Coronary artery (tissue), 2 donors: ENCODE measurements around the gene GIT1.

ENCODE experiments used
- DNase-seq: peaks from one replicate; pipeline ENCODE4 v3.0.0-alpha.2; 2017; ENCODE audit warnings: low spot score
- H3K27ac ChIP-seq, 2 donors: fragments of 200-600 bp; sonication (generic); one replicate each; pipeline ENCODE4 v1.5.1; 2016 to 2019
- H3K4me3 ChIP-seq: fragments of 200-600 bp; sonication (generic); 2 replicates; pipeline ENCODE4 v1.5.1; 2016; ENCODE audit warnings: mild to moderate bottlenecking, moderate library complexity
- TF ChIP-seq, protein P1 (sequence below): fragments of 200-600 bp; sonication (generic); IDR thresholded peaks from one replicate; pipeline ENCODE4 v1.5.1; 2019; ENCODE audit warnings: antibody characterized with exemption

GIT1 gene

DNA sequence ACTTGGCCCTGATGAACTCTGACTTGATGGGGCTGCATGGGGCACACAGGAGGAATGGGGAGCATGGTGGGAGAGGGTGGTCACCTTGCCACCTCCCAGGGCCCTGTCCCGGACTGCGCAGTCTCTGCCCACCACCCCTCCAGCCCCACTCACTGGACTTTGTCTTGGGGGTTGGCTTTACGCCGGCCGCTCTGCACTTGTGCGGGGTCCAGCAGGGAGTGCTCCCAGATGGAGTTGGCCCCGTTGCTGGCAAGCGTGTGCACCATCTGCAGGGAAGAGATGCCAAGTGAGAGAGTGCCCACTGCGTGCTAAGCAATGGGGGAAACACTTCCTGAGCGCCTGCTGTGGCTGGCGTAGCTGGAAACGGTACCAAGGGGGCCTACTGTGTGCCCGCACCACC lies 6.7 kb downstream of the GIT1 start:
- TF ChIP-seq, protein P1, sequence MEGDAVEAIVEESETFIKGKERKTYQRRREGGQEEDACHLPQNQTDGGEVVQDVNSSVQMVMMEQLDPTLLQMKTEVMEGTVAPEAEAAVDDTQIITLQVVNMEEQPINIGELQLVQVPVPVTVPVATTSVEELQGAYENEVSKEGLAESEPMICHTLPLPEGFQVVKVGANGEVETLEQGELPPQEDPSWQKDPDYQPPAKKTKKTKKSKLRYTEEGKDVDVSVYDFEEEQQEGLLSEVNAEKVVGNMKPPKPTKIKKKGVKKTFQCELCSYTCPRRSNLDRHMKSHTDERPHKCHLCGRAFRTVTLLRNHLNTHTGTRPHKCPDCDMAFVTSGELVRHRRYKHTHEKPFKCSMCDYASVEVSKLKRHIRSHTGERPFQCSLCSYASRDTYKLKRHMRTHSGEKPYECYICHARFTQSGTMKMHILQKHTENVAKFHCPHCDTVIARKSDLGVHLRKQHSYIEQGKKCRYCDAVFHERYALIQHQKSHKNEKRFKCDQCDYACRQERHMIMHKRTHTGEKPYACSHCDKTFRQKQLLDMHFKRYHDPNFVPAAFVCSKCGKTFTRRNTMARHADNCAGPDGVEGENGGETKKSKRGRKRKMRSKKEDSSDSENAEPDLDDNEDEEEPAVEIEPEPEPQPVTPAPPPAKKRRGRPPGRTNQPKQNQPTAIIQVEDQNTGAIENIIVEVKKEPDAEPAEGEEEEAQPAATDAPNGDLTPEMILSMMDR, result no peak
- Histone ChIP-seq H3K4me3 (no peak overlapping the region), H3K27ac (no peak overlapping the region)
- no peak for DNase-seq

DNA sequence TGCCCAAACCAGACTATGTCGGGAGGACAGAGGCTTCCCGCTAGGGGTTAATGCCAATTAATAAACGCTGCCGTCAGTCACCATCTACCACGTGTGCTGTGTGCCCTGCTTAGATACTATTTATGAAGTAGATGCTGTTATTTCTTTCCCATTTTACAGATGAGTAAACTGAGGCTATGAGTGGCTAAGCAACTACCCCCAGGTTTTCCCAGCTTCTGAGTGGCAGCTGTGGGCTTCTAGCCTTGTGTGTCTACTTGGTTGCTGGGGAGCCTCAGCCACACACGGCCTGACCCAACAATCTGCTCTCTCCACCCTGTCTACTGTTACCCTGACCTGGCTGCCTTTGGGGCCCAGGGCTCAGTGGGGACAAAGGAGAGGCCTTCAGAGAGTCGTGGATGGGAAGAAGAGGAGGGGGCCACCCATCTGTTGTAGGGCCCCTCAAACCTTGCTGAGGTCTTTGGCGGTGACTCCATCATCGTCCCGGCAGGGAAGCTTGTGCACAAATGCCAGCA lies 7.1 kb downstream of the GIT1 start:
- Histone ChIP-seq H3K4me3 (no peak overlapping the region), H3K27ac (no peak overlapping the region)
- TF ChIP-seq, protein P1, result no peak
- no peak for DNase-seq

DNA sequence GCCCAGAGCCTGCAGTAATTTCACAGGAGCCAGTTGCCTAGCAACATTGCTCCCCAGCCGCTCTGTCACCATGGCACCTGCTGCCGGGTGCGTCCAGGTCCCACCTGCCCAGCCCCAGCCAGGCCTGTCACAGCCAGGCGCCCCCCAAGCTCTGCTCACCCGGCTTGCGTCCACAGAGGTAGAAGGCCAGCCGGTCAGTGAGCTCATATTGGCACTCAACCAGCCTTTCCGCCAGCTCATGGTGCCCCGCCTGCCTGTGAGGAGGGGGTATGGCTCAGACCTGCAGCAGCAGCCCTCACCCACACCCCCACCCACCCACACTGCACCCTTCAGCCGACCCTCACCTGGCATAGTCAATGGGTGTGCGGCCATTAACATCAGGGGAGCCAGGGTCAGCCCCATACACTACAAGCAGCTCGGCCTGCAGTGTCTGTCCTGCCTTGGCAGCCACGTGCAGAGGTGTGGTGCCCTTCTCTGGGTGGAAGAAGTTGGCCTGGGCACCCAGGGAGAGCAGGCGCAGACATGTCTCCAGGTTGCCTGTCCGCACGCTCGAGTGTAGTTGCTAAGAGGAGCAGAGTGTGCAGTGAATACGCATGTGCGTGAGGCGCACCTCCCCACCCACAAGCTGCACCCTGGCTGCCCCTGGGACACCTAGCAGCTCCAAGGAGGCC lies 7.7 kb downstream of the GIT1 start:
- TF ChIP-seq, protein P1, result no peak
- H3K4me3 ChIP-seq, result no peak overlapping the region
- DNase-seq, result no peak
- no peak overlapping the region for H3K27ac ChIP-seq

DNA sequence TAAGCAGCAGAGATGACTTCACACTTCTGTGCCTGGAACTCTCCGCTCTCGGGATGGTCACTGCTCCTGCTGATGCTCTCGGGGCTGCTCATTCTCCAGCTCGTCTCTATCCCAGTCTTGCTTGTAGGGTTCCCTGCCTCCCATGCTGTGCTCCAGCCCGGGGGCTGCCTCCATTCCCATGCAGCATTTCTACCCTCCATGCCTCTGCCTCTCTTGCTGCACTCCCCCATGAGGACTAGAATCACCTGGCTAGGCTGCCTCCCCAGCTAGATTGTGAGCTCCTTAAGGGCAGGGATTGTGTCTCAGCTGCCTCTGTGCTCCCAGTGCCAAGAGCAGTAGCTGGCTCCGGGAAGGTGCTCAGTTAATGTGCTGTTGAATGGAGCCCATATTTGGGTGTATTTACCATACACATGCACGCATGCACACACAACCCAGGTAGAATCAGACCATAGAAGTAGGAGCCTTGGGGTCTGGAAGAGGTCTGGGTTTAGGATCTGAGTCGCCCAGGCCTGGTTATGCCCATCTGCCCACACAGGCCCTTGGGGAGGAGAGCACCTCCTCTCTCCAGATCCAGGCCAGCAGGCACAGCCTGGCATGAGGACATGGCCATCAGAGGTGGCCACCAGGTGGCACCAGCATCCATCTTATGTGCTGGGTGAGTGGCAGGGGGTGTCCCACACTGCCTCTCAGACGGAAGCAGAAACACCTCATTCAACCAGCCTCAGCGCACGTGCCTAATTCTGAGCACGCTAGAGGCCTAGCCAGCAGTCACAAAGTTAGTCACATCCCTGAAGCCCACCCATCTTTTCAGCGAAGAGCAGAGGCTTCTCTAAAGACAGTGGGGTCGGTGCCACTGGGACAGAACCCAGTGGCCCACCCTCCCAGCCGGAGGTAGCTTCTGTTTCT lies 9.3 kb downstream of the GIT1 start:
- Histone ChIP-seq H3K27ac (no peak overlapping the region), H3K4me3 (no peak overlapping the region)
- TF ChIP-seq, protein P1, result peak; percentile 60
- DNase-seq, result no peak

DNA sequence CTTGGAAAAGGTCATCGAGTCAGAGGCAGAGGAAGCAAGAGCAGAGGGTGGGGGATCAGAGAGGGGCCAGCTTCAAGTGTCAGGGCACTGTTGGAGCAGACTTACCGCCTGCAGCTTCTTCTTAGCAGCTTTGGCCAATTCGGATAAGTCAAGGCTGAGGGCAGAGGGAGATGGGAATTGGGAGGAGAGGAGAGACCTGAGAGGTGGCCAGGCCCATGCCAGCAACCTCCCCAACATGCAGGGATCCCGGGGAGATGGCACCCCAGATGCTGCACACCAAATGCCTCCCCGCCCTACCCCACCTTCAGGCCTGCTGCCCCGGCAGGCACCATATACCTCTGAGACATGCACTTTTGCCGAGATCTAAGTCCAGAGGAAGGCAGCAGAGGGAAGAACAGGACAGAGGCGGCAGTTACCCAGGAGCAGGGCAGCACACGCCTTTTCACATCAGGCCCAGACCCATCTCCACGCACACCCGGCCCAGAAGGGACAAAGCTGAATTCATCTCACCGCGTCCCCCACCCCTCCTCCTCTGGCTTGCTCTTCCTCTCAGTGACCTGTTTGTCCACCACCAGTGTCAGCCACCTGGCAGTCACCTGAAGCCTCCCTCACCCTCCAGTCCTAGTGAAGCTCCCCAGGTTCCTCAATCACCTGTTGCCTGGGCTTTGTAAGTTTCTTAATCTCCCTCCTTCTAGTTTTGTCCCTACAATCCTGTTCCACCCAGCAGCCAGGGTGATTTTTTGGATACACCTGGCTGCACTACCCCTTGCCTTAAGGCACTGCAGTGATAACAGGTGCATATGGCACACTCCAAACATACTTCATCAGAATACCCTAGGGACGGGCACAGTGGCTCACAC lies 10.6 kb downstream of the GIT1 start:
- TF ChIP-seq, protein P1, result no peak

DNA sequence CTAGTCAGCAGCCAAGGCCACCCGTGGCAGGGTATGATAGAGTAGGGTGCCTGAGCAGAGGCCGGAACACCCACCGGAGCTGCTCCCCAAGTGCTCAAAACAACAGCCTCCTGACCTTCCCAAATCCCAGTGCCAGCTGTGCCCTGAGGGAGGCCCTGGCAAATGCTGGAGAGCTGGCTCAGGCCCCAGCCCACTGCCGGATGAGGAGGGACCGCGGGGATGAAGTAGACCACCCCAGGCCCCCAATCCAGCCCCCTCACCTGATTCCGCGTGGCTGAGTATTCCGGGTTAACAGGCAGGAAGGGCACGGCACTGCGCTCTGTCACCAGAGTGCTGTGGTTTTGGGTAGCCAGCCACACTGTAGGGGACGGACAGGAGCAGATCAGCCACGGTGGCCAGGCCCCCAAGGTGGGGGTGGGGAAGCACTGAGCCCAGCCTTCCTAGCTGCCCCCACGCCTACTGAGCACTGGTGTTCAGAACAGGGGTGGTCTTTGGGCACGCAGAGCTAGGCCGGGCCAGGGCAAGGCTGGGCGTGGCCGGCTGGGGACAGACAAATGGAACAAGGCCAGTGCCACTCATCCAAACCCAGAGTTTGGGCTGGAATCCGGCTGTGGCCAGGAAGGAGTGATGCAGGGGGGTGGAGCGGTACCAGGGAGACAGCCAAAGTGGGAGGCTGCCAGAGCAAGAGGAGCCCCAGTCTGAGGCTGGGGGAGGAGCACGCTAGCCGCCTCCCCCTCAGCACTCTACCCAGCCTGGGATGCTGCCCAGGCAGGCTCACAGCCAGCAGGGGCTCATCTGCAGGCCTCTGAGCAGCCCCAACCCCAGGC lies 11.8 kb downstream of the GIT1 start:
- H3K4me3 ChIP-seq, result no peak overlapping the region
- TF ChIP-seq, protein P1, result no peak
- peak overlapping the region in 1 of 2 donors; percentile 57 for H3K27ac ChIP-seq
- no peak for DNase-seq

More for the DNA sequence above, 10.6 kb downstream of the GIT1 start:
- no peak for DNase-seq
- Histone ChIP-seq H3K4me3 (no peak overlapping the region), H3K27ac (no peak overlapping the region)
